Measurements from ENCODE around the gene SLC22A8.
"Not testable (repeated sequence)": the region's sequence is repeated elsewhere in the genome, so short reads cannot be mapped to it uniquely, and the experiment has no call there.

SLC22A8 gene

GRCh38 chr11:62948765-62949320 lies 66.8 kb downstream of the SLC22A8 start:
- POLR2A ChIA-PET (ENCODE audit: low non-redundant PET) = no interaction called here
- no peak for TF ChIP-seq CTCF (conservative IDR thresholded peaks at IDR 0.05; ENCODE audit: low read depth)
- CTCF ChIA-PET = no interaction called here
- DNase-seq (ENCODE audit: low spot score) = no peak
- no peak overlapping the region for H3K27ac ChIP-seq

- CTCF ChIA-PET; POLR2A ChIA-PET (ENCODE audit: low non-redundant PET): not testable (repeated sequence)
Measured at GRCh38 chr11:62945538-62945937, 70.1 kb downstream of the SLC22A8 start.

More at GRCh38 chr11:62945538-62945937, 70.1 kb downstream of the SLC22A8 start:
- not testable (repeated sequence) for H3K27ac ChIP-seq; DNase-seq (ENCODE audit: low spot score)
